Measurements from ENCODE around the gene CEACAM6.

Gene CEACAM6

GRCh38 chr19:41771410-41771809 lies 16.1 kb downstream of the CEACAM6 start:
- TF ChIP-seq CTCF (conservative IDR thresholded peaks at IDR 0.05; ENCODE audit: low read length) = no peak
- no peak for DNase-seq (ENCODE audit: low read depth)
- H3K4me3 ChIP-seq (ENCODE audit: low read length) = no peak overlapping the region

- no peak for TF ChIP-seq CTCF (conservative IDR thresholded peaks at IDR 0.05; ENCODE audit: low read length)
- H3K4me3 ChIP-seq (ENCODE audit: low read length) = no peak overlapping the region
- DNase-seq (ENCODE audit: low read depth) = no peak
Measured at GRCh38 chr19:41774515-41774980, 19.2 kb downstream of the CEACAM6 start.

- no peak overlapping the region for H3K4me3 ChIP-seq (ENCODE audit: low read length)
- no peak for DNase-seq (ENCODE audit: low read depth)
- no peak for TF ChIP-seq CTCF (conservative IDR thresholded peaks at IDR 0.05; ENCODE audit: low read length)
Measured at GRCh38 chr19:41776700-41777099, 21.4 kb downstream of the CEACAM6 start.

- H3K4me3 ChIP-seq (ENCODE audit: low read length) = no peak overlapping the region
- DNase-seq (ENCODE audit: low read depth) = no peak
- no peak for TF ChIP-seq CTCF (conservative IDR thresholded peaks at IDR 0.05; ENCODE audit: low read length)
Measured at GRCh38 chr19:41783612-41784011, 28.3 kb downstream of the CEACAM6 start.

- DNase-seq (ENCODE audit: low read depth) = no peak
- H3K4me3 ChIP-seq (ENCODE audit: low read length) = no peak overlapping the region
- no peak for TF ChIP-seq CTCF (conservative IDR thresholded peaks at IDR 0.05; ENCODE audit: low read length)
Measured at GRCh38 chr19:41784312-41784711, 29.0 kb downstream of the CEACAM6 start.

- H3K4me3 ChIP-seq (ENCODE audit: low read length) = no peak overlapping the region
- no peak for DNase-seq (ENCODE audit: low read depth)
- no peak for TF ChIP-seq CTCF (conservative IDR thresholded peaks at IDR 0.05; ENCODE audit: low read length)
Measured at GRCh38 chr19:41784743-41785142, 29.4 kb downstream of the CEACAM6 start.

GRCh38 chr19:41785653-41786052 lies 30.3 kb downstream of the CEACAM6 start:
- peak; percentile 83 for TF ChIP-seq CTCF (conservative IDR thresholded peaks at IDR 0.05; ENCODE audit: low read length)
- H3K4me3 ChIP-seq (ENCODE audit: low read length) = no peak overlapping the region
- peak; percentile 61 for DNase-seq (ENCODE audit: low read depth)
